ENCODE measurements around the gene SESN1.

DNA sequence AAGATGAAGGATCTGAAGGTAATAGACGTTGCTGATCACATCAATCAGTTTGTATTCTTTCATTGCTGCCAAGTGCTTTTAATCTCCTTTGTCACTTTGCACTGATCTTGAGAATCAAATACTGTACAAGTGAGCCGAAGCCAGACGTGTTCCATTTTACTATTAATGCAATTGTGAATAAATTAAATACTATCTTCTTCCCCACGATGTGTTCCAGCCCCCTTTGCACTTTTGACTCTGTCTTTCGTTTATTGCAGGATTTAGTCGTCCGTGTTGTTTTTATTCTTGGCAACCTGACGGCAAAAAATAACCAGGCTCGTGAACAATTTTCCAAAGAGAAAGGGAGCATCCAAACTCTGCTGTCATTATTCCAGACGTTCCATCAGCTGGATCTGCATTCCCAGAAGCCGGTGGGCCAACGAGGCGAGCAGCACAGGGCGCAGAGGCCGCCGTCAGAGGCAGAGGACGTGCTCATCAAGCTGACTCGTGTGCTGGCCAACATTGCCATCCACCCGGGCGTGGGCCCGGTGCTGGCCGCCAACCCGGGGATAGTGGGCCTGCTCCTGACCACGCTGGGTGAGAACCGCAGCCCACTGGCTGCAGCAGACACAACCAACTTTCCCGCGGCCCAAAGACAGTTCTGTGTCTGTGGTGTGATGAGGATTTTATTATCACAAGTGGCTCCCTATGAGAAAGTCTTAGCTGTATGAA lies 141.7 kb downstream of the SESN1 start:
- peak in 1 of 2 donors; percentile 20 for TF ChIP-seq POLR2AphosphoS5 (IDR thresholded peaks at IDR 0.05; ENCODE audit: insufficient read depth in 1 of 2, low read depth in 1 of 2)
- TF ChIP-seq, protein P1, sequence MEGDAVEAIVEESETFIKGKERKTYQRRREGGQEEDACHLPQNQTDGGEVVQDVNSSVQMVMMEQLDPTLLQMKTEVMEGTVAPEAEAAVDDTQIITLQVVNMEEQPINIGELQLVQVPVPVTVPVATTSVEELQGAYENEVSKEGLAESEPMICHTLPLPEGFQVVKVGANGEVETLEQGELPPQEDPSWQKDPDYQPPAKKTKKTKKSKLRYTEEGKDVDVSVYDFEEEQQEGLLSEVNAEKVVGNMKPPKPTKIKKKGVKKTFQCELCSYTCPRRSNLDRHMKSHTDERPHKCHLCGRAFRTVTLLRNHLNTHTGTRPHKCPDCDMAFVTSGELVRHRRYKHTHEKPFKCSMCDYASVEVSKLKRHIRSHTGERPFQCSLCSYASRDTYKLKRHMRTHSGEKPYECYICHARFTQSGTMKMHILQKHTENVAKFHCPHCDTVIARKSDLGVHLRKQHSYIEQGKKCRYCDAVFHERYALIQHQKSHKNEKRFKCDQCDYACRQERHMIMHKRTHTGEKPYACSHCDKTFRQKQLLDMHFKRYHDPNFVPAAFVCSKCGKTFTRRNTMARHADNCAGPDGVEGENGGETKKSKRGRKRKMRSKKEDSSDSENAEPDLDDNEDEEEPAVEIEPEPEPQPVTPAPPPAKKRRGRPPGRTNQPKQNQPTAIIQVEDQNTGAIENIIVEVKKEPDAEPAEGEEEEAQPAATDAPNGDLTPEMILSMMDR (IDR thresholded peaks at IDR 0.05): no peak

Measured in vagina (tissue), 2 donors.